Gastroesophageal sphincter (tissue), 4 donors: ENCODE results near the gene AUTS2. TPM values are rescaled to one million over a fixed set of nuclear protein-coding genes. Genes with fewer than 3 reads are reported as not detected.

Experiments used
- ATAC-seq: fragments of 150-250 bp; one replicate; pipeline ENCODE4 v1.9.1; 2016; ENCODE audit warnings: mild to moderate bottlenecking, moderate library complexity
- H3K27ac ChIP-seq, 4 donors: fragments of 200-600 bp; sonication (generic) in 3 of 4; 1 replicate in 3 of 4; 2 replicates in 1 of 4; pipeline ENCODE4 v1.5.1; 2016 to 2019
- H3K27me3 ChIP-seq: fragments of 200-600 bp; sonication (generic); one replicate; pipeline ENCODE4 v1.5.1; 2019
- H3K36me3 ChIP-seq, 2 donors: fragments of 200-600 bp; sonication (generic); one replicate each; pipeline ENCODE4 v1.5.1; 2019; ENCODE audit warnings: control low read depth in 1 of 2
- H3K4me1 ChIP-seq, 3 donors: fragments of 200-600 bp; sonication (generic); 1 replicate in 2 of 3; 2 replicates in 1 of 3; pipeline ENCODE4 v1.5.1; 2016 to 2019; ENCODE audit warnings: control low read depth in 2 of 3
- H3K4me3 ChIP-seq, 2 donors: fragments of 200-600 bp; sonication (generic); one replicate each; pipeline ENCODE4 v1.5.1; 2019; ENCODE audit warnings: mild to moderate bottlenecking in 1 of 2, moderate library complexity in 1 of 2
- H3K9me3 ChIP-seq, 3 donors: fragments of 200-600 bp; sonication (generic); one replicate each; pipeline ENCODE4 v1.5.1; 2017 to 2019; ENCODE audit warnings: control low read depth in 2 of 3
- EP300 ChIP-seq: sonication (generic); formaldehyde crosslinking; IDR thresholded peaks from one replicate; pipeline ENCODE4 v1.6.1; 2017; ENCODE audit warnings: antibody characterized with exemption, mild to moderate bottlenecking
- POLR2A ChIP-seq, 2 donors: fragments of 450-650 bp; IDR thresholded peaks; one replicate each; pipeline ENCODE4 v1.6.1; 2017; ENCODE audit warnings: antibody characterized with exemption in 2 of 2, mild to moderate bottlenecking in 2 of 2, moderate library complexity in 1 of 2
- POLR2AphosphoS5 ChIP-seq: sonication (generic); formaldehyde crosslinking; IDR thresholded peaks from one replicate; pipeline ENCODE4 v1.6.1; 2017; ENCODE audit warnings: antibody characterized with exemption
- WGBS, 2 donors: methylation state at CpG; one replicate each; pipeline ENCODE4 v1.1.5; 2018; ENCODE audit warnings: low coverage in 1 of 2; 5-methylcytosine and 5-hydroxymethylcytosine counted together
- total RNA-seq, 4 donors: library from RNA; depleted of rRNA; stranded (reverse); fragments of >200 nt; gene quantifications; one replicate each; pipeline ENCODE4 v1.1.0, GENCODE V29; 2016
- TF ChIP-seq, protein P1 (sequence below), 4 experiments: fragments of 200-600 bp in 2 of 4; fragments of 450-650 bp in 2 of 4; sonication (generic) in 1 of 4; IDR thresholded peaks; one replicate each; pipeline ENCODE4 v1.5.1; 2017 to 2019; ENCODE audit warnings: antibody characterized with exemption in 4 of 4, mild to moderate bottlenecking in 2 of 4, moderate library complexity in 2 of 4

Gene AUTS2
- total RNA-seq, 4 donors from 2014 or later = 12.2 to 48.7 (median 44.1) TPM

DNA sequence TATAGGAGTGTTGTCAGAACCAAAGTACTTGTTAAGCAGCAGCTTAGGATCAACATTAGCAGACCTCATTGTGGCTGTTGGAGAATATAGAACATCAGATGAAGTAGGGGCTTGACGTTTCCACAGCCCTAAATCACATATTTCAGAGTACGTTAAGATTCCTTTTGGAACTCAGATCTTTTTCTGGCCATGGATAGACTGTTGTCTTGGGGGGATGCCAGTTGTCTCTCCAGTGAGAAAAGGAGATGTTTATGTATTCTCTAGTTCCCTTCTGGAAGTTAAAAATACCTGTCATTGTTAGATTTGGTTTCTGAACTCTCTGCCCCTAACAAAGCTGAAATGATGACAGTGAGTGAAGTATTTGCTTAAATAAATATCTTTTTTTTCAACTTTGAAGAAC lies 191.3 kb downstream of the AUTS2 start:
- WGBS, 2 donors = 20 to 49% methylated on average over 1 to 2 of the region's 2 CpGs
- Histone ChIP-seq H3K27ac (peak overlapping the region in 3 of 4 donors; percentile 2 to 60 (median 56)), H3K4me1 (peaks cover 14 to 66% (median 17%) of the 10 kb centered on the region in 3 donors), H3K36me3 (no peaks in the 10 kb centered on the region), H3K27me3 (no peaks in the 10 kb centered on the region), H3K4me3 (no peak overlapping the region), H3K9me3 (no peaks in the 10 kb centered on the region)
- ATAC-seq = no peak
- TF ChIP-seq, protein P1, sequence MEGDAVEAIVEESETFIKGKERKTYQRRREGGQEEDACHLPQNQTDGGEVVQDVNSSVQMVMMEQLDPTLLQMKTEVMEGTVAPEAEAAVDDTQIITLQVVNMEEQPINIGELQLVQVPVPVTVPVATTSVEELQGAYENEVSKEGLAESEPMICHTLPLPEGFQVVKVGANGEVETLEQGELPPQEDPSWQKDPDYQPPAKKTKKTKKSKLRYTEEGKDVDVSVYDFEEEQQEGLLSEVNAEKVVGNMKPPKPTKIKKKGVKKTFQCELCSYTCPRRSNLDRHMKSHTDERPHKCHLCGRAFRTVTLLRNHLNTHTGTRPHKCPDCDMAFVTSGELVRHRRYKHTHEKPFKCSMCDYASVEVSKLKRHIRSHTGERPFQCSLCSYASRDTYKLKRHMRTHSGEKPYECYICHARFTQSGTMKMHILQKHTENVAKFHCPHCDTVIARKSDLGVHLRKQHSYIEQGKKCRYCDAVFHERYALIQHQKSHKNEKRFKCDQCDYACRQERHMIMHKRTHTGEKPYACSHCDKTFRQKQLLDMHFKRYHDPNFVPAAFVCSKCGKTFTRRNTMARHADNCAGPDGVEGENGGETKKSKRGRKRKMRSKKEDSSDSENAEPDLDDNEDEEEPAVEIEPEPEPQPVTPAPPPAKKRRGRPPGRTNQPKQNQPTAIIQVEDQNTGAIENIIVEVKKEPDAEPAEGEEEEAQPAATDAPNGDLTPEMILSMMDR (IDR thresholded peaks at IDR 0.05) = no peak
- TF ChIP-seq EP300 (no peak), POLR2A (IDR thresholded peaks at IDR 0.05) (no peak), POLR2AphosphoS5 (no peak)

DNA sequence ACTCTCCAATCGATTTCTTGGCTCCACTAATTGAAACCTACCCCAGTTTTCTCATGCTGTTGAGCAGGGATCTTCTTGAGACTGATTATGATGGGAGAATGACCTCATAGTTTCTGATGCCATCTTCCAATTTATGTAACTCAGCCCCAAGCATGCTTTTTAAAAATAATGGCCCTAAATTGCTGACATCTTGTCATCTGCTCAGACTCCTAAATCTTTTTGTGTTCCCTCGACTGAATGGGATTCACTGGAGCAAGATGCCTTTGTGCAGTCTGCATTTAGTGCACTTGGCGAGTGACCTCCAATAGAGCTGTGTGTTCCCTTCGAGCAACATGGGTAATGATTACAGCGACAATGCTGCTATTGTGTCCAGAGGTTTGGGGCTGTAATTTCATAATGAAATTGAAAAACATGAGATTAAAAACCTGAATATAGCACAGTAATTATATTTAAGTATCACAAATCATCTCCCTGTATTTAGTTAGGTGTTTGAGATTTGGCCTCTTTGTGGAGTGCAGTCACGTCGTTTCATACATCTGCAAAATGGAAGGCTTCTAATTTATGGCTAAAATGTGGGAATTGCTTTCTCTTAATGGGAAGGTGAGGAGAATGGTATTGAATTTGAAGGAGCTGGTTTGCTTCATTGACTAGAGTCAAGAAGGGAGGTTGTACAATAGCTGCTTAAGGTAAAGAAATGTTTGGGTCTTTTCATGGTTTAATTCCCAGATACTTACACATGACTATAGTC lies 192.9 kb downstream of the AUTS2 start:
- Histone ChIP-seq H3K9me3 (no peaks in the 10 kb centered on the region), H3K27me3 (no peaks in the 10 kb centered on the region), H3K27ac (no peak overlapping the region), H3K4me1 (peaks cover 11 to 63% (median 15%) of the 10 kb centered on the region in 3 donors), H3K36me3 (no peaks in the 10 kb centered on the region), H3K4me3 (no peak overlapping the region)
- 74 to 86% methylated on average over 6 of the region's 7 CpGs for WGBS, 2 donors
- ATAC-seq = no peak
- TF ChIP-seq, protein P1 (IDR thresholded peaks at IDR 0.05) = no peak
- no peak for TF ChIP-seq EP300

DNA sequence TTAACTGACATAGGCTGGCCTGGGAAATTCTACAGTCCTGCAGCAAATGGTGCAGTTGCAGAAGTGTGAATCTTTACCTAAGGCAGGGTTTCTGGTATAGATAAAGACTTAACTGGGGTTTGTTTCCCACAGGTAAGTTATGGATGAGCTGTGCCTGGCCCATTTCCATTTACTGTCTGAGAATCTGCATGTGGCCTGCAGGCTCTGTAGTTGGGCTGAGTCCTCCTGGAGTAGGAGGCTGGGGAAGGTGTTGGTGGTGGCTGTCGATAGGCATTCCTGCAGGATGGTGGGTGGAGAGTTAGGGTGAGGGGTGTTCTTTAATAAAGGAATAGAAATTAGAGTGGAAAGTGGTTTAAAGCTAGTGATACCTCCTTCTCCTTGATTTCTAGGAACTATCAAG lies 193.5 kb downstream of the AUTS2 start:
- H3K27me3 ChIP-seq = no peaks in the 10 kb centered on the region
- TF ChIP-seq, protein P1 (IDR thresholded peaks at IDR 0.05) = no peak
- no peak for TF ChIP-seq POLR2A (IDR thresholded peaks at IDR 0.05)
- no peak for TF ChIP-seq POLR2AphosphoS5
- TF ChIP-seq EP300 = no peak
- no peak for ATAC-seq
- H3K4me1 ChIP-seq = peaks cover 11 to 61% (median 15%) of the 10 kb centered on the region in 3 donors
- H3K27ac ChIP-seq = no peak overlapping the region
- no peaks in the 10 kb centered on the region for H3K36me3 ChIP-seq
- WGBS, 2 donors = 90% methylated on average over 1 of the region's 1 CpG; no CpG with 5 or more reads in 1 of the 2 donors
- H3K4me3 ChIP-seq = no peak overlapping the region
- no peaks in the 10 kb centered on the region for H3K9me3 ChIP-seq

DNA sequence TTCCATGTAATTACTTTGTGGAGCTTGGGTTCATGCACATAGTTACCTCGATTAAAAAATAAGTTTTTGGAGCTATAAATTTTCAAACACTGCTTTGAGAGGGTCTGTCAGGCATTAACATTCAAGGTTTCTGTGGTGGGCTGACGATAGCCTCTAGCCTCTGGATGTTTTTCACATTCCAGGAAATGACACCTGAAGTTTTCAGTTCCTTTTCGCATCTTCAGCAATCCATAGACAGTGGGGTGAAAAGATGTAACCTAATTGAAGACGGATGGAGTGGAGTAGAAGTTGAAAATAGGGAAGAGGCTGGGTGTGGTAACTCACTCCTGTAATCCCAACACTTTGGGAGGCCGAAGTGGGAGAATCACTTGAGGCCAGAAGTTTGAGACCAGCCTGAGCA lies 197.7 kb downstream of the AUTS2 start:
- no peaks in the 10 kb centered on the region for H3K36me3 ChIP-seq
- WGBS, 2 donors = 82 to 97% methylated on average over 3 to 4 of the region's 5 CpGs
- no peaks in the 10 kb centered on the region for H3K27me3 ChIP-seq
- peaks cover 0 to 38% (median 9%) of the 10 kb centered on the region in 3 donors for H3K4me1 ChIP-seq
- no peak overlapping the region for H3K4me3 ChIP-seq
- no peaks in the 10 kb centered on the region for H3K9me3 ChIP-seq
- H3K27ac ChIP-seq = no peak overlapping the region
- ATAC-seq = no peak
- TF ChIP-seq EP300 (no peak), POLR2AphosphoS5 (no peak), POLR2A (IDR thresholded peaks at IDR 0.05) (no peak)
- TF ChIP-seq, protein P1 (IDR thresholded peaks at IDR 0.05) = no peak

DNA sequence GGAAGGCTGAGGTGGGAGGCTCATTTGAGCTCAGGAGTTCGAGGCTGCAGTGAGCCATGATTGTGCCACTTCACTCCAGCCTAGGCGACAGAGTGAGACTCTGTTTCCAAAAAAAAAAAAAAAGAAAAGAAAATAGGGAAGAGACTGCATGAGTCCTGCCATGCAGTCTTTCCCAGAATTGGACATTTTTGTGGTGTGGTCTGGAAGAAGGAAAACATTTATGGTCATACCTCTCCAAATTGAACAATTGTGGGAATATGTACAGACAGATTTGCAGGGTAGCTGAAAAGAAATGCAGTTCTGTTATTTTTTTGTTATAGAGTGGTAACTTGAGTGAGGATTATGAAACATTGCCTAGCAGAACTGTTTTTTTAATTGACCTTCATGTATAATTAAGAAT lies 198.1 kb downstream of the AUTS2 start:
- TF ChIP-seq, protein P1 (IDR thresholded peaks at IDR 0.05) = no peak
- no peak for TF ChIP-seq POLR2A (IDR thresholded peaks at IDR 0.05)

More for the DNA sequence above, 198.1 kb downstream of the AUTS2 start:
- H3K9me3 ChIP-seq = no peaks in the 10 kb centered on the region
- no peaks in the 10 kb centered on the region for H3K27me3 ChIP-seq
- WGBS, 2 donors = 92% methylated on average over 2 of the region's 2 CpGs; no CpG with 5 or more reads in 1 of the 2 donors
- peaks cover 0 to 35% (median 9%) of the 10 kb centered on the region in 3 donors for H3K4me1 ChIP-seq
- H3K36me3 ChIP-seq = no peaks in the 10 kb centered on the region
- no peak for ATAC-seq
- no peak overlapping the region for H3K27ac ChIP-seq
- no peak overlapping the region for H3K4me3 ChIP-seq
